Esophagus muscularis mucosa (tissue), 4 donors: ENCODE measurements around the gene SCYGR2. TPM values are rescaled to one million over a fixed set of nuclear protein-coding genes. Genes with fewer than 3 reads are reported as not detected.

Source experiments
- DNase-seq: peaks from one replicate; pipeline ENCODE4 v3.0.0-alpha.2; 2017; ENCODE audit errors: extremely low spot score
- H3K27ac ChIP-seq, 4 donors: fragments of 200-600 bp; sonication (generic); replicated peaks in 1 of 4; 1 replicate in 3 of 4; 2 replicates in 1 of 4; pipeline ENCODE4 v1.5.1; 2016 to 2019; ENCODE audit warnings: mild to moderate bottlenecking in 1 of 4
- H3K27me3 ChIP-seq, 4 donors: fragments of 200-600 bp; sonication (generic); one replicate each; pipeline versions ENCODE4 v1.5.1 to v1.6.0; 2016 to 2019
- H3K36me3 ChIP-seq, 4 donors: fragments of 200-600 bp; sonication (generic); one replicate each; pipeline ENCODE4 v1.5.1; 2016 to 2019
- H3K4me1 ChIP-seq, 4 donors: fragments of 200-600 bp; sonication (generic); one replicate each; pipeline ENCODE4 v1.5.1; 2016 to 2019
- H3K4me3 ChIP-seq, 4 donors: fragments of 200-600 bp; sonication (generic); 1 replicate in 2 of 4; 2 replicates in 2 of 4; pipeline ENCODE4 v1.5.1; 2016 to 2019; ENCODE audit warnings: mild to moderate bottlenecking in 4 of 4, moderate library complexity in 1 of 4
- H3K9me3 ChIP-seq, 4 donors: fragments of 200-600 bp; sonication (generic); 1 replicate in 3 of 4; 2 replicates in 1 of 4; pipeline ENCODE4 v1.5.1; 2016 to 2019
- CTCF ChIP-seq, 3 experiments: fragments of 200-600 bp in 2 of 3; fragments of 450-650 bp in 1 of 3; sonication (generic) in 2 of 3; IDR thresholded peaks; one replicate each; pipeline ENCODE4 v1.5.1; 2017 to 2019; ENCODE audit warnings: antibody characterized with exemption in 3 of 3, mild to moderate bottlenecking in 2 of 3, moderate library complexity in 1 of 3
- EP300 ChIP-seq: sonication (generic); formaldehyde crosslinking; IDR thresholded peaks from one replicate; pipeline ENCODE4 v1.6.1; 2017; ENCODE audit warnings: antibody characterized with exemption
- POLR2A ChIP-seq: fragments of 450-650 bp; IDR thresholded peaks from one replicate; pipeline ENCODE4 v1.6.1; 2017; ENCODE audit warnings: antibody characterized with exemption, moderate library complexity, mild to moderate bottlenecking, low read depth
- POLR2AphosphoS5 ChIP-seq, 2 donors: sonication (generic); formaldehyde crosslinking; IDR thresholded peaks; one replicate each; pipeline ENCODE4 v1.6.1; 2017; ENCODE audit warnings: antibody characterized with exemption in 2 of 2
- WGBS: methylation state at CpG from one replicate; pipeline ENCODE4 v1.1.5; 2018; 5-methylcytosine and 5-hydroxymethylcytosine counted together
- intact Hi-C: fragments of 100-400 bp; cut with DNase I; formaldehyde crosslinking; loops from one replicate; pipeline ENCODE4 v1.15.1; 2023
- total RNA-seq, 4 donors: library from RNA; depleted of rRNA; stranded (reverse); fragments of >200 nt; gene quantifications; one replicate each; pipeline versions ENCODE4 v1.1.0 to v1.2.1, GENCODE V29; 2016

Gene SCYGR2
- total RNA-seq, 4 donors from 2014 or later = not detected

- TF ChIP-seq CTCF (IDR thresholded peaks at IDR 0.05) (no peak), POLR2A (no peak), POLR2AphosphoS5 (IDR thresholded peaks at IDR 0.05) (no peak), EP300 (no peak)
- Histone ChIP-seq H3K4me3 (no peak overlapping the region), H3K4me1 (peaks cover 0 to 3% (median 0%) of the 10 kb centered on the region in 4 donors), H3K36me3 (no peaks in the 10 kb centered on the region), H3K9me3 (no peaks in the 10 kb centered on the region), H3K27me3 (peaks cover 0 to 9% (median 0%) of the 10 kb centered on the region in 4 donors), H3K27ac (no peak overlapping the region)
- no peak for DNase-seq
- intact Hi-C loops = no loop called here
- 71% methylated on average over 1 of the region's 4 CpGs for WGBS
These were observed 15.6 kb downstream of the SCYGR2 start for GRCh38 chr2:227614246-227614645.

DNA sequence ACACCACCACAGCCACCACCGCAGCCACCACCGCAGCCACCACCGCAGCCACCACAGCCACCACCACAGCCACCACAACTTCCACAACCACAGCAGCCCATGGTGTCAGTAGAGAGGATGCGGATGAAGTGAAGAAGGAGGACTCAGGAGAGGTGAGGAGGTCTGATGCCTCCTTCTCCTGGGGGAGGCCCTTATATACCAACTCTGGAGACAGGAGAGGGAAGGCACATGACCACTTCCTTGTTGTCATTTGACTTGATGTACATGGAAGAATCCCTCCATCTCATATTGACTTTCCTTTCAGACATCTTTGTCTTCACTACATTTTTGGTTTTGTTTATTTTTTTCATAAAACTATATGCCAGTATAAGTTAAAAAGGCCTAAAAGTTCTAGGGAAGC, 16.0 kb downstream of the SCYGR2 start, which contains the start of gene SCYGR3:
Gene SCYGR3, minus strand, starts transcription at position 101 of the 400 bp plus-strand sequence. Its CDS starts 0 bp downstream, at position 101.
- no peak within 1 kb of the TSS for H3K4me3 ChIP-seq
- H3K4me1 ChIP-seq = peaks cover 0 to 3% (median 0%) of the 10 kb centered on the region in 4 donors
- DNase-seq = peak; percentile 24
- H3K9me3 ChIP-seq = no peaks in the 10 kb centered on the region
- intact Hi-C loops = no loop called here
- no peaks in the 10 kb centered on the region for H3K36me3 ChIP-seq
- WGBS = 90% methylated on average over 2 of the region's 4 CpGs
- no peak for TF ChIP-seq POLR2AphosphoS5 (IDR thresholded peaks at IDR 0.05)
- TF ChIP-seq EP300 = no peak
- no peak for TF ChIP-seq CTCF (IDR thresholded peaks at IDR 0.05)
- no peak for TF ChIP-seq POLR2A
- no peak within 1 kb of the TSS for H3K27ac ChIP-seq
- H3K27me3 ChIP-seq = peaks cover 0 to 9% (median 0%) of the 10 kb centered on the region in 4 donors

DNA sequence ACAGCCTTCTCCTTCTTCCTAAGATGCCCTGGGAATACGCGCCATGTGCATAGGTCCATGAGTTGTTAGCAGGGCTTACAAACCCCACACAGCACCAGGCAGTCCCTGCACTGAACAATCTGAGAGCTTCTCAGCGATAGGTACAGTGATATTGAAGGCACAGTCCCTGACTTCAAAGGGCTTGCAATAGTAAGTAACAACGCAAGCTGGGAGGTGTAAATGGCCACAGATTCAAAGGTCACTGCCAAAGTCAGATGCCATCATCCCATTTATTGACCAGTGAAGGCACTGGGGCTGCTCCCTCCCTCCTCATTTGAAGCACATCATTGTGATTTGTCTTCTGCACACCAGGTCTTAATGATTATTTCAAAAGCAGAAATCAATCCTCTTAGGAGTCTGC, 16.5 kb downstream of the SCYGR2 start:
- peaks cover 0 to 9% (median 0%) of the 10 kb centered on the region in 4 donors for H3K27me3 ChIP-seq
- no peak overlapping the region for H3K27ac ChIP-seq
- 92% methylated on average over 4 of the region's 4 CpGs for WGBS
- intact Hi-C loops = no loop called here
- H3K4me1 ChIP-seq = peaks cover 0 to 3% (median 0%) of the 10 kb centered on the region in 4 donors
- H3K9me3 ChIP-seq = no peaks in the 10 kb centered on the region
- no peaks in the 10 kb centered on the region for H3K36me3 ChIP-seq
- peak; percentile 60 for DNase-seq
- TF ChIP-seq POLR2AphosphoS5 (IDR thresholded peaks at IDR 0.05) (no peak), EP300 (no peak), CTCF (IDR thresholded peaks at IDR 0.05) (no peak), POLR2A (no peak)
- H3K4me3 ChIP-seq = no peak overlapping the region

DNA sequence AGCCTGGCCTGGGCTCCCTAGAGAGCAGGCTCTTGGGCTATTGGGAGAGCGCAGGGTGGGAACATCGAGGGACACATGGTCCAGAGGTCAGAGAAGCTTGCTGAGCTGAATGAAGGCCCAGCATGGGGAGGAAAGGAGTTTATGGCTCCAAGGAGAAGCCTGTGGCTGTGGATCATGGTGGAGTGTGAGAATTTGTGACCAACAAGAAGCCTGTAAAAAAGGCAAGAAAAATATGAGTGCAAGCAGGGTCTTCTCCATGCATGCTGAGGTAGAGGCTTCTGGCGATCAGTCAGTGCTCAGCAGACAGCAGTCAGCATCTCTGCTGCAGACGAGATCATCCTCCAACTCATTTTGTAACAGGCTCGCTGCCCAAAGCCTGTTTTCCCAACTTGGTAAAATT, 17.2 kb downstream of the SCYGR2 start:
- Histone ChIP-seq H3K9me3 (no peaks in the 10 kb centered on the region), H3K4me1 (peaks cover 0 to 3% (median 0%) of the 10 kb centered on the region in 4 donors), H3K27me3 (peaks cover 0 to 9% (median 0%) of the 10 kb centered on the region in 4 donors), H3K27ac (no peak overlapping the region), H3K4me3 (no peak overlapping the region), H3K36me3 (no peaks in the 10 kb centered on the region)
- intact Hi-C loops = no loop called here
- TF ChIP-seq CTCF (IDR thresholded peaks at IDR 0.05) (no peak), POLR2A (no peak), POLR2AphosphoS5 (IDR thresholded peaks at IDR 0.05) (no peak)
- DNase-seq = peak; percentile 68
- 59% methylated on average over 5 of the region's 5 CpGs for WGBS

GRCh38 chr2:227616631-227617030, 17.9 kb downstream of the SCYGR2 start:
- DNase-seq = peak; percentile 21
- Histone ChIP-seq H3K27ac (no peak overlapping the region), H3K4me1 (peaks cover 0 to 3% (median 0%) of the 10 kb centered on the region in 4 donors), H3K27me3 (peaks cover 0 to 9% (median 0%) of the 10 kb centered on the region in 4 donors), H3K9me3 (no peaks in the 10 kb centered on the region), H3K4me3 (no peak overlapping the region), H3K36me3 (no peaks in the 10 kb centered on the region)
- intact Hi-C loops = no loop called here
- 63% methylated on average over 4 of the region's 4 CpGs for WGBS
- no peak for TF ChIP-seq POLR2A
- no peak for TF ChIP-seq POLR2AphosphoS5 (IDR thresholded peaks at IDR 0.05)
- TF ChIP-seq CTCF (IDR thresholded peaks at IDR 0.05) = no peak
- TF ChIP-seq EP300 = no peak
